PC-3 (cell line): Measurements from ENCODE around the gene STX3.

Experiments used
- EZH2phosphoT487 ChIP-seq: fragments of 300-600 bp; sonication (generic); IDR thresholded peaks from 2 replicates; pipeline ENCODE4 v1.6.1; 2018; ENCODE audit warnings: mild to moderate bottlenecking, antibody characterized with exemption, low read length, borderline replicate concordance
- TF ChIP-seq, protein P1 (sequence below): fragments of 300-600 bp; sonication (generic); conservative IDR thresholded peaks from 2 replicates; pipeline ENCODE4 v1.5.1; 2017; ENCODE audit warnings: antibody characterized with exemption, low read depth, mild to moderate bottlenecking, low read length

- TF ChIP-seq, protein P1, sequence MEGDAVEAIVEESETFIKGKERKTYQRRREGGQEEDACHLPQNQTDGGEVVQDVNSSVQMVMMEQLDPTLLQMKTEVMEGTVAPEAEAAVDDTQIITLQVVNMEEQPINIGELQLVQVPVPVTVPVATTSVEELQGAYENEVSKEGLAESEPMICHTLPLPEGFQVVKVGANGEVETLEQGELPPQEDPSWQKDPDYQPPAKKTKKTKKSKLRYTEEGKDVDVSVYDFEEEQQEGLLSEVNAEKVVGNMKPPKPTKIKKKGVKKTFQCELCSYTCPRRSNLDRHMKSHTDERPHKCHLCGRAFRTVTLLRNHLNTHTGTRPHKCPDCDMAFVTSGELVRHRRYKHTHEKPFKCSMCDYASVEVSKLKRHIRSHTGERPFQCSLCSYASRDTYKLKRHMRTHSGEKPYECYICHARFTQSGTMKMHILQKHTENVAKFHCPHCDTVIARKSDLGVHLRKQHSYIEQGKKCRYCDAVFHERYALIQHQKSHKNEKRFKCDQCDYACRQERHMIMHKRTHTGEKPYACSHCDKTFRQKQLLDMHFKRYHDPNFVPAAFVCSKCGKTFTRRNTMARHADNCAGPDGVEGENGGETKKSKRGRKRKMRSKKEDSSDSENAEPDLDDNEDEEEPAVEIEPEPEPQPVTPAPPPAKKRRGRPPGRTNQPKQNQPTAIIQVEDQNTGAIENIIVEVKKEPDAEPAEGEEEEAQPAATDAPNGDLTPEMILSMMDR: no peak
- no peak for TF ChIP-seq EZH2phosphoT487
Measured at GRCh38 chr11:59794417-59794816, 39.2 kb downstream of the STX3 start.
